Endothelial cell of umbilical vein (primary cell): Measurements from ENCODE around the gene SYNJ1. TPM values are rescaled to one million over a fixed set of nuclear protein-coding genes. Genes with fewer than 3 reads are reported as not detected.

Experiments
- BruUV-seq: library from RNA; stranded (reverse); fragments of 400-500 nt; replicated peaks from 2 replicates; lab custom pipeline; 2021; lab: Mats Ljungman, UMichigan
- CTCF ChIA-PET: fragments of 300-600, 350-600 bp; sonication (Branson Sonifier 250); formaldehyde crosslinking; loops from one replicate; lab custom pipeline; 2021; ENCODE audit warnings: antibody characterized with exemption, inconsistent platforms; lab: Charles Lee
- POLR2A ChIA-PET: fragments of 300-600, 350-600 bp; sonication (Branson Sonifier 250); formaldehyde crosslinking; loops from one replicate; lab custom pipeline; 2021; ENCODE audit warnings: antibody characterized with exemption, inconsistent platforms; lab: Charles Lee
- DNase-seq: peaks from one replicate; pipeline ENCODE4 v3.0.0-alpha.2; 2011; ENCODE audit warnings: low read depth, low spot score
- FAIRE-seq: peaks from 2 replicates; lab custom pipeline; 2011; peaks lifted over from hg19 to GRCh38; lab: Jason Lieb, UNC
- H2AFZ ChIP-seq: 2 replicates; pipeline ENCODE4 v1.6.0; 2012; ENCODE audit warnings: low read depth, low read length, control low read depth, inconsistent platforms
- H3K27ac ChIP-seq: 2 replicates; pipeline ENCODE4 v1.5.1; 2011; ENCODE audit warnings: low read depth, mild to moderate bottlenecking, control low read depth, low read length, moderate library complexity; ENCODE audit not compliant: insufficient read depth
- H3K27me3 ChIP-seq, 2 experiments: 2 replicates each; pipeline versions ENCODE4 v1.6.0 to v1.6.1; 2011; ENCODE audit warnings: low read length in 2 of 2, mixed read lengths in 1 of 2; ENCODE audit not compliant: control insufficient read depth in 2 of 2, insufficient read depth in 2 of 2
- H3K36me3 ChIP-seq, 2 experiments: 2 replicates in 1 of 2; 3 replicates in 1 of 2; pipeline ENCODE4 v1.5.1; 2011; ENCODE audit warnings: low read length in 2 of 2, mild to moderate bottlenecking in 1 of 2, moderate library complexity in 1 of 2; ENCODE audit not compliant: control insufficient read depth in 2 of 2, insufficient read depth in 2 of 2; ENCODE audit errors: extremely low read depth in 1 of 2
- H3K4me1 ChIP-seq: 3 replicates; pipeline ENCODE4 v1.5.1; 2011; ENCODE audit warnings: mild to moderate bottlenecking, low read length; ENCODE audit not compliant: control insufficient read depth, insufficient read depth; ENCODE audit errors: extremely low read depth
- H3K4me2 ChIP-seq: 2 replicates; pipeline ENCODE4 v1.6.1; 2011; ENCODE audit warnings: low read length, control low read depth, mixed read lengths; ENCODE audit not compliant: insufficient read depth
- H3K4me3 ChIP-seq, 3 experiments: fragments of 200-600 bp in 1 of 3; sonication (generic), shearing (Covaris generic) in 1 of 3; replicated peaks in 1 of 3; 2 replicates each; pipeline ENCODE4 v1.5.1; 2011 to 2016; ENCODE audit warnings: control low read depth in 3 of 3, low read length in 3 of 3, mild to moderate bottlenecking in 2 of 3, inconsistent platforms in 1 of 3, low read depth in 1 of 3, moderate library complexity in 1 of 3; ENCODE audit not compliant: insufficient read depth in 1 of 3
- H3K79me2 ChIP-seq: 2 replicates; pipeline ENCODE4 v1.6.0; 2012; ENCODE audit warnings: low read length, inconsistent platforms; ENCODE audit not compliant: control insufficient read depth, insufficient read depth
- H3K9ac ChIP-seq: replicated peaks from 2 replicates; pipeline ENCODE3; 2011; ENCODE audit warnings: low read length, control low read depth; ENCODE audit not compliant: insufficient read depth; ENCODE audit errors: extremely low read depth
- H3K9me1 ChIP-seq: replicated peaks from 3 replicates; pipeline ENCODE4 v1.6.0; 2011; ENCODE audit warnings: mild to moderate bottlenecking, low read length; ENCODE audit not compliant: control insufficient read depth, insufficient read depth; ENCODE audit errors: extremely low read depth
- H3K9me3 ChIP-seq: replicated peaks from 2 replicates; pipeline ENCODE4 v1.5.1; 2012; ENCODE audit warnings: low read length, inconsistent platforms; ENCODE audit not compliant: control insufficient read depth, insufficient read depth
- H4K20me1 ChIP-seq: replicated peaks from 2 replicates; pipeline ENCODE3; 2011; ENCODE audit warnings: mild to moderate bottlenecking, low read length; ENCODE audit not compliant: control insufficient read depth, insufficient read depth; ENCODE audit errors: extremely low read depth
- EZH2 ChIP-seq: IDR thresholded peaks from 2 replicates; pipeline ENCODE4 v1.6.1; 2012; ENCODE audit warnings: borderline replicate concordance, low read depth, mild to moderate bottlenecking, moderate library complexity, low read length, inconsistent platforms; ENCODE audit not compliant: severe bottlenecking
- FOS ChIP-seq: IDR thresholded peaks from 2 replicates; pipeline ENCODE4 v1.6.1; 2011; ENCODE audit warnings: mild to moderate bottlenecking, low read length, moderate library complexity, borderline replicate concordance; ENCODE audit not compliant: insufficient read depth
- GATA2 ChIP-seq: IDR thresholded peaks from 2 replicates; pipeline ENCODE4 v1.7.0; 2011; ENCODE audit warnings: low read depth, mild to moderate bottlenecking, moderate library complexity, mixed read lengths, low read length; ENCODE audit not compliant: insufficient read length, insufficient read depth
- JUN ChIP-seq: IDR thresholded peaks from 2 replicates; pipeline ENCODE4 v1.6.1; 2011; ENCODE audit warnings: borderline replicate concordance, low read depth; ENCODE audit not compliant: insufficient read length, insufficient read depth
- MYC ChIP-seq: IDR thresholded peaks from one replicate; pipeline ENCODE4 v1.6.1; 2011; ENCODE audit warnings: mild to moderate bottlenecking, low read depth, low read length
- POLR2A ChIP-seq: IDR thresholded peaks from 2 replicates; pipeline ENCODE4 v1.6.1; 2012; ENCODE audit warnings: low read depth, mild to moderate bottlenecking, control low read depth, low read length
- POLR2AphosphoS5 ChIP-seq: IDR thresholded peaks from 2 replicates; pipeline ENCODE4 v1.6.1; 2012; ENCODE audit warnings: low read depth, mild to moderate bottlenecking, control low read depth, low read length, moderate library complexity; ENCODE audit not compliant: insufficient read depth
- dilution Hi-C: fragments of 300-500 bp; cut with MboI; formaldehyde crosslinking; loops from one replicate; pipeline ENCODE4 v1.15.0; 2019; ENCODE audit warnings: low sequenced_read_pairs; ENCODE audit not compliant: extremely low pct_ligation_motif_present
- intact Hi-C: fragments of 100-400 bp; cut with micrococcal nuclease; formaldehyde crosslinking; loops from one replicate; pipeline ENCODE4 v1.10.0; 2022
- polyA plus RNA-seq, 4 experiments: library from polyadenylated mRNA; depleted of rRNA in 3 of 4; stranded (reverse) in 3 of 4; unstranded in 1 of 4; fragments of >200 nt; gene quantifications; 2 replicates each; pipeline versions ENCODE4 v1.2.1 to v1.2.3, GENCODE V29; 2011 to 2012; ENCODE audit warnings: missing spikeins in 1 of 4
- total RNA-seq: library from RNA; stranded (reverse); gene quantifications from 2 replicates; pipeline ENCODE4 v1.2.3, GENCODE V29; 2021
- TF ChIP-seq, protein P1 (sequence below), 2 donors: IDR thresholded peaks; 1 replicate in 1 of 2; 2 replicates in 1 of 2; pipeline ENCODE4 v1.5.1; 2011; ENCODE audit warnings: low read length in 2 of 2, mild to moderate bottlenecking in 2 of 2, moderate library complexity in 2 of 2, control low read depth in 1 of 2, inconsistent platforms in 1 of 2, low read depth in 1 of 2; ENCODE audit not compliant: insufficient read depth in 1 of 2; ENCODE audit errors: extremely low read depth in 1 of 2
- TF ChIP-seq, protein P2 (sequence below): IDR thresholded peaks from 2 replicates; pipeline ENCODE4 v1.6.1; 2011; ENCODE audit not compliant: insufficient read depth, insufficient read length

Gene SYNJ1
- total and polyA plus RNA-seq, 2 donors (not counting 3 experiments of a cell fraction or from before 2014, with no cell fraction given), result 5.9 to 17.0 TPM

DNA sequence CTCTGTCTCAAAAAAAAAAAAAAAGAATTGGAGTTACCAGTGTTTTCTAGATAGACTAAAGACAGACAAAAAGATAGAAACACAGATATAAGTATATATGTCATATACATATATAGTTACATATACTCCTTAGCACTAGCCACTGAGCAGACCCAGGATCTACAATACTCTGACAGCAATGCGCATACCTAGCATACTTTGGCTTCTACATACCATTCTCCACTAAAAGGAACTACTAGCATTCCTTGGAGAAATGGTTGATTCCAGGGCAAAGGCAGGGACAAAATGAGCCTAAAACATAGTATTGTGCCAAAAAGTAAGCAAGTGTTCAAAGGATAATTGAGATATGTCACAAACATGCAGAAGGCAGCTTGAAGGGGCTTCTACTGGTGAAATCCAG, 22.7 kb downstream of the SYNJ1 start:
- CTCF ChIA-PET, result no interaction called here
- H3K4me1 ChIP-seq, result peaks cover 35% of the 10 kb centered on the region
- no peak for DNase-seq

More for the DNA sequence above, 22.7 kb downstream of the SYNJ1 start:
- Histone ChIP-seq H3K4me2 (no peak overlapping the region), H3K79me2 (no peaks in the 10 kb centered on the region), H3K4me3 (no peak overlapping the region), H2AFZ (no peak overlapping the region), H3K9ac (no peak overlapping the region), H3K36me3 (no peaks in the 10 kb centered on the region), H4K20me1 (no peaks in the 10 kb centered on the region), H3K27ac (no peak overlapping the region), H3K9me1 (no peaks in the 10 kb centered on the region), H3K9me3 (no peaks in the 10 kb centered on the region), H3K27me3 (no peaks in the 10 kb centered on the region)
- no TSS peak for BruUV-seq
- TF ChIP-seq FOS (no peak), GATA2 (no peak), JUN (no peak), EZH2 (no peak), POLR2AphosphoS5 (no peak), MYC (no peak), POLR2A (no peak)
- TF ChIP-seq, protein P1, sequence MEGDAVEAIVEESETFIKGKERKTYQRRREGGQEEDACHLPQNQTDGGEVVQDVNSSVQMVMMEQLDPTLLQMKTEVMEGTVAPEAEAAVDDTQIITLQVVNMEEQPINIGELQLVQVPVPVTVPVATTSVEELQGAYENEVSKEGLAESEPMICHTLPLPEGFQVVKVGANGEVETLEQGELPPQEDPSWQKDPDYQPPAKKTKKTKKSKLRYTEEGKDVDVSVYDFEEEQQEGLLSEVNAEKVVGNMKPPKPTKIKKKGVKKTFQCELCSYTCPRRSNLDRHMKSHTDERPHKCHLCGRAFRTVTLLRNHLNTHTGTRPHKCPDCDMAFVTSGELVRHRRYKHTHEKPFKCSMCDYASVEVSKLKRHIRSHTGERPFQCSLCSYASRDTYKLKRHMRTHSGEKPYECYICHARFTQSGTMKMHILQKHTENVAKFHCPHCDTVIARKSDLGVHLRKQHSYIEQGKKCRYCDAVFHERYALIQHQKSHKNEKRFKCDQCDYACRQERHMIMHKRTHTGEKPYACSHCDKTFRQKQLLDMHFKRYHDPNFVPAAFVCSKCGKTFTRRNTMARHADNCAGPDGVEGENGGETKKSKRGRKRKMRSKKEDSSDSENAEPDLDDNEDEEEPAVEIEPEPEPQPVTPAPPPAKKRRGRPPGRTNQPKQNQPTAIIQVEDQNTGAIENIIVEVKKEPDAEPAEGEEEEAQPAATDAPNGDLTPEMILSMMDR (IDR thresholded peaks at IDR 0.05; ENCODE audit: extremely low read depth in 1 of 2, insufficient read depth in 1 of 2, low read depth in 1 of 2, low read length in 2 of 2), result no peak
- TF ChIP-seq, protein P2, sequence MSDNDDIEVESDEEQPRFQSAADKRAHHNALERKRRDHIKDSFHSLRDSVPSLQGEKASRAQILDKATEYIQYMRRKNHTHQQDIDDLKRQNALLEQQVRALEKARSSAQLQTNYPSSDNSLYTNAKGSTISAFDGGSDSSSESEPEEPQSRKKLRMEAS, result no peak
- no peak for FAIRE-seq
- dilution Hi-C loops, result no loop called here
- POLR2A ChIA-PET, result no interaction called here
- intact Hi-C loops, result no loop called here
